Gastroesophageal sphincter (tissue), 3 donors: ENCODE results near the gene SDF4.

ENCODE experiments used
- POLR2AphosphoS5 ChIP-seq: sonication (generic); formaldehyde crosslinking; IDR thresholded peaks from one replicate; pipeline ENCODE4 v1.6.1; 2017; ENCODE audit warnings: antibody characterized with exemption
- TF ChIP-seq, protein P1 (sequence below), 4 experiments: fragments of 200-600 bp in 2 of 4; fragments of 450-650 bp in 2 of 4; sonication (generic) in 1 of 4; IDR thresholded peaks; one replicate each; pipeline ENCODE4 v1.5.1; 2017 to 2019; ENCODE audit warnings: antibody characterized with exemption in 4 of 4, mild to moderate bottlenecking in 2 of 4, moderate library complexity in 2 of 4

DNA sequence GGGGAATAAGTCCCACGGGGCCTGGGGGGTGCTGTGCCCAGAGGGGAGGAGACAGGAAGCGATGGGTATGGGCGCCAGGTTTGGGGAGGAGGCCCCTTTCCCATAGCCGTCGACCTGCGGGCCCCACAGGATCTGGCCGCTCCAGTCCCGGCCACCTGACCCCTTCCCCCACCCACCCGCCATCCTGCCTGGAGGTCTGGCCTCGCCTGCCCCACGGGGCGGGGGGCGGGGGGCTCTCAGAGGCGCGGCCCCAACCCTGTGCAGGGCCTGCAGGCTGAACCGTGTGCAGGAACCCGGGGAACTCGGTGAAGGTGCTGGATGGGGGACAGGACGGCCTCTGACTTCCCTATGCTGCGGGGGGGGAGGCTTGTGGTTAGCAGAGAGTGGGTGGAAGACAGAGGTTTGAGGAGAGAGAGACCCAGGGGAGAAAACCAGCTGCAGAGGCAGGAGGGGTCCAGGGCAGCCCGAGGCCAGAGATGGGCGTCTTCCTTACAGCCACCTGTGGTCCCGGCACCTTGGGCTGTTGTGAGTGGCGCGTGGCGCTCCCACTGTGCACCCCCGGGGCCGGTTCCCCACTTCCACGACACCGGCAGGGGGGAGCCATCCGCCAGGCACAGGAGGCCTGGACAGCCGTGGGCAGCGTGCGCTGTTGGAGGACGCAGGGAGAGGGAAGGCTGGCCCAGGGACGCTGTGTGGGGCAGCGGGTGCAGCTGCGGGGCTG lies 22.9 kb downstream of the SDF4 start:
- TF ChIP-seq, protein P1, sequence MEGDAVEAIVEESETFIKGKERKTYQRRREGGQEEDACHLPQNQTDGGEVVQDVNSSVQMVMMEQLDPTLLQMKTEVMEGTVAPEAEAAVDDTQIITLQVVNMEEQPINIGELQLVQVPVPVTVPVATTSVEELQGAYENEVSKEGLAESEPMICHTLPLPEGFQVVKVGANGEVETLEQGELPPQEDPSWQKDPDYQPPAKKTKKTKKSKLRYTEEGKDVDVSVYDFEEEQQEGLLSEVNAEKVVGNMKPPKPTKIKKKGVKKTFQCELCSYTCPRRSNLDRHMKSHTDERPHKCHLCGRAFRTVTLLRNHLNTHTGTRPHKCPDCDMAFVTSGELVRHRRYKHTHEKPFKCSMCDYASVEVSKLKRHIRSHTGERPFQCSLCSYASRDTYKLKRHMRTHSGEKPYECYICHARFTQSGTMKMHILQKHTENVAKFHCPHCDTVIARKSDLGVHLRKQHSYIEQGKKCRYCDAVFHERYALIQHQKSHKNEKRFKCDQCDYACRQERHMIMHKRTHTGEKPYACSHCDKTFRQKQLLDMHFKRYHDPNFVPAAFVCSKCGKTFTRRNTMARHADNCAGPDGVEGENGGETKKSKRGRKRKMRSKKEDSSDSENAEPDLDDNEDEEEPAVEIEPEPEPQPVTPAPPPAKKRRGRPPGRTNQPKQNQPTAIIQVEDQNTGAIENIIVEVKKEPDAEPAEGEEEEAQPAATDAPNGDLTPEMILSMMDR (IDR thresholded peaks at IDR 0.05): no peak
- TF ChIP-seq POLR2AphosphoS5: no peak
